BLaER1 (cell line): ENCODE data around the gene JAGN1.
"Not testable (repeated sequence)": the region's sequence is repeated elsewhere in the genome, so short reads cannot be mapped to it uniquely, and the experiment has no call there.

ENCODE experiments used
- H3K27ac ChIP-seq: shearing (Covaris generic); formaldehyde crosslinking; 2 replicates; pipeline ENCODE4 v1.8.1; 2022
- H3K27me3 ChIP-seq: shearing (Covaris generic); formaldehyde crosslinking; 2 replicates; pipeline ENCODE4 v1.8.1; 2022
- H3K36me3 ChIP-seq: shearing (Covaris generic); formaldehyde crosslinking; 2 replicates; pipeline ENCODE4 v1.8.1; 2022
- H3K4me1 ChIP-seq: shearing (Covaris generic); formaldehyde crosslinking; 2 replicates; pipeline ENCODE4 v1.8.1; 2022
- H3K4me2 ChIP-seq: shearing (Covaris generic); formaldehyde crosslinking; 2 replicates; pipeline ENCODE4 v1.8.1; 2022
- H3K4me3 ChIP-seq: shearing (Covaris generic); formaldehyde crosslinking; 2 replicates; pipeline ENCODE4 v1.8.1; 2022
- H3K9ac ChIP-seq: shearing (Covaris generic); formaldehyde crosslinking; 2 replicates; pipeline ENCODE4 v1.8.1; 2022
- H3K9me3 ChIP-seq: shearing (Covaris generic); formaldehyde crosslinking; 2 replicates; pipeline ENCODE4 v1.8.1; 2022
- H4K20me1 ChIP-seq: shearing (Covaris generic); formaldehyde crosslinking; 2 replicates; pipeline ENCODE4 v1.8.1; 2022
- Cebpa-rat ChIP-seq: shearing (Covaris generic); IDR thresholded peaks from 2 replicates; pipeline ENCODE4 v1.8.1; 2022

The JAGN1 gene

GRCh38 chr3:9897408-9898372 is 7.3 kb downstream of the JAGN1 start:
- no peak overlapping the region for H3K4me3 ChIP-seq
- H3K4me2 ChIP-seq = no peak overlapping the region

GRCh38 chr3:9898467-9899241 is 8.2 kb downstream of the JAGN1 start:
- H3K27ac ChIP-seq = no peak overlapping the region
- no peak overlapping the region for H3K4me3 ChIP-seq
- H3K9me3 ChIP-seq = no peaks in the 10 kb centered on the region
- H3K4me1 ChIP-seq = peaks cover 52% of the 10 kb centered on the region
- peaks cover 37% of the 10 kb centered on the region for H3K36me3 ChIP-seq
- no peak overlapping the region for H3K9ac ChIP-seq
- H3K27me3 ChIP-seq = no peaks in the 10 kb centered on the region
- no peak overlapping the region for H3K4me2 ChIP-seq
- no peak for TF ChIP-seq Cebpa-rat
- peaks cover 52% of the 10 kb centered on the region for H4K20me1 ChIP-seq

More at GRCh38 chr3:9897408-9898372, 7.3 kb downstream of the JAGN1 start:
- H3K27me3 ChIP-seq = no peaks in the 10 kb centered on the region
- peaks cover 52% of the 10 kb centered on the region for H3K4me1 ChIP-seq
- peaks cover 62% of the 10 kb centered on the region for H4K20me1 ChIP-seq
- H3K36me3 ChIP-seq = peaks cover 47% of the 10 kb centered on the region
- no peak for TF ChIP-seq Cebpa-rat
- H3K27ac ChIP-seq = no peak overlapping the region
- no peak overlapping the region for H3K9ac ChIP-seq
- no peaks in the 10 kb centered on the region for H3K9me3 ChIP-seq

- Histone ChIP-seq H3K9me3 (no peaks in the 10 kb centered on the region), H3K4me3 (no peak overlapping the region), H3K9ac (no peak overlapping the region), H3K27ac (no peak overlapping the region), H3K27me3 (no peaks in the 10 kb centered on the region), H3K4me1 (peaks cover 45% of the 10 kb centered on the region), H4K20me1 (peaks cover 45% of the 10 kb centered on the region), H3K4me2 (no peak overlapping the region), H3K36me3 (peaks cover 31% of the 10 kb centered on the region)
- TF ChIP-seq Cebpa-rat = no peak
Measured at GRCh38 chr3:9899289-9899791, 8.9 kb downstream of the JAGN1 start.

GRCh38 chr3:9900965-9901415 is 10.6 kb downstream of the JAGN1 start:
- H3K27ac ChIP-seq, H3K9me3 ChIP-seq, H3K9ac ChIP-seq, H3K27me3 ChIP-seq, H3K4me3 ChIP-seq: not testable (repeated sequence)
- Histone ChIP-seq H4K20me1 (peaks cover 29% of the 10 kb centered on the region), H3K36me3 (0 out of 2 replicates have a peak, but pooled peaks cover 16% of the 10 kb centered on the region), H3K4me2 (0 out of 2 replicates have a peak overlapping the region, but pooled peaks have one; percentile 84), H3K4me1 (peaks cover 32% of the 10 kb centered on the region)

GRCh38 chr3:9901967-9902366 is 11.6 kb downstream of the JAGN1 start:
- Histone ChIP-seq H3K27ac (peak overlapping the region; percentile 66), H3K9me3 (no peaks in the 10 kb centered on the region), H4K20me1 (peaks cover 19% of the 10 kb centered on the region), H3K4me2 (peak overlapping the region; percentile 84), H3K4me3 (no peak overlapping the region), H3K4me1 (peaks cover 32% of the 10 kb centered on the region), H3K9ac (peak overlapping the region; percentile 48; the same call in 1 of the 2 replicates), H3K36me3 (0 out of 2 replicates have a peak, but pooled peaks cover 7% of the 10 kb centered on the region), H3K27me3 (no peaks in the 10 kb centered on the region)
- no peak for TF ChIP-seq Cebpa-rat

GRCh38 chr3:9902372-9903237 is 12.2 kb downstream of the JAGN1 start, which contains the start of gene IL17RE:
IL17RE (plus strand) TSS chr3:9902848; CDS start chr3:9902933, 85 bp downstream.
- 0 out of 2 replicates have a peak, but pooled peaks cover under 1% of the 10 kb centered on the region for H3K36me3 ChIP-seq
- peak within 1 kb of the TSS; percentile 84 for H3K4me2 ChIP-seq
- H3K9ac ChIP-seq = peak within 1 kb of the TSS; percentile 48; the same call in 1 of the 2 replicates
- H3K4me3 ChIP-seq = 0 out of 2 replicates have a peak within 1 kb of the TSS, but pooled peaks have one; percentile 38
- TF ChIP-seq Cebpa-rat = no peak
- H4K20me1 ChIP-seq = peaks cover 13% of the 10 kb centered on the region; the same call in 1 of the 2 replicates
- H3K27me3 ChIP-seq = no peaks in the 10 kb centered on the region
- H3K4me1 ChIP-seq = peaks cover 32% of the 10 kb centered on the region
- peak within 1 kb of the TSS; percentile 66 for H3K27ac ChIP-seq
- H3K9me3 ChIP-seq = no peaks in the 10 kb centered on the region

- Histone ChIP-seq H3K4me3 (0 out of 2 replicates have a peak overlapping the region, but pooled peaks have one; percentile 38), H3K36me3 (no peaks in the 10 kb centered on the region), H3K27ac (peak overlapping the region; percentile 66), H4K20me1 (peaks cover 7% of the 10 kb centered on the region; the same call in 1 of the 2 replicates), H3K4me2 (peak overlapping the region; percentile 84), H3K4me1 (peaks cover 32% of the 10 kb centered on the region), H3K9ac (no peak overlapping the region), H3K27me3 (no peaks in the 10 kb centered on the region), H3K9me3 (no peaks in the 10 kb centered on the region)
- no peak for TF ChIP-seq Cebpa-rat
Measured at GRCh38 chr3:9903238-9903624, 12.8 kb downstream of the JAGN1 start.

GRCh38 chr3:9903904-9904303 is 13.5 kb downstream of the JAGN1 start:
- Histone ChIP-seq H3K4me3 (no peak overlapping the region), H3K27me3 (no peaks in the 10 kb centered on the region), H3K4me1 (peaks cover 32% of the 10 kb centered on the region), H3K36me3 (no peaks in the 10 kb centered on the region), H3K27ac (no peak overlapping the region), H4K20me1 (no peaks in the 10 kb centered on the region; the same call in 1 of the 2 replicates), H3K9ac (no peak overlapping the region), H3K9me3 (no peaks in the 10 kb centered on the region), H3K4me2 (0 out of 2 replicates have a peak overlapping the region, but pooled peaks have one; percentile 84)
- no peak for TF ChIP-seq Cebpa-rat
